ENCODE measurements around the gene CEP112. TPM values are rescaled to one million over a fixed set of nuclear protein-coding genes. Genes with fewer than 3 reads are reported as not detected.
A peak's percentile ranks its signal among the peaks of the same experiment; 100 is the strongest.
"Not testable (repeated sequence)": the region's sequence is repeated elsewhere in the genome, so short reads cannot be mapped to it uniquely, and the experiment has no call there.

CEP112 gene
- total RNA-seq, 1 experiment from 2014 or later: 41.6 TPM

GRCh38 chr17:66091445-66092080, 100.4 kb downstream of the CEP112 start:
- no peak overlapping the region for H3K27ac ChIP-seq
- no peak overlapping the region for H3K4me3 ChIP-seq
- no peak for DNase-seq
- peaks cover 68% of the 10 kb centered on the region for H3K36me3 ChIP-seq
- no peaks in the 10 kb centered on the region for H3K27me3 ChIP-seq
- no peaks in the 10 kb centered on the region for H3K4me1 ChIP-seq
- H3K9me3 ChIP-seq (replicated peaks): no peaks in the 10 kb centered on the region

GRCh38 chr17:66089764-66090163, 102.2 kb downstream of the CEP112 start:
- peaks cover 66% of the 10 kb centered on the region for H3K36me3 ChIP-seq
- no peaks in the 10 kb centered on the region for H3K9me3 ChIP-seq (replicated peaks)
- H3K4me1 ChIP-seq: no peaks in the 10 kb centered on the region
- DNase-seq: no peak
- no peak overlapping the region for H3K27ac ChIP-seq
- H3K4me3 ChIP-seq: no peak overlapping the region
- no peaks in the 10 kb centered on the region for H3K27me3 ChIP-seq

- no peak for DNase-seq
- Histone ChIP-seq H3K4me1 (no peaks in the 10 kb centered on the region), H3K9me3 (replicated peaks) (no peaks in the 10 kb centered on the region; the same call in 1 of the 2 replicates), H3K27me3 (no peaks in the 10 kb centered on the region), H3K36me3 (peaks cover 67% of the 10 kb centered on the region), H3K27ac (no peak overlapping the region), H3K4me3 (no peak overlapping the region)
Measured at GRCh38 chr17:66088173-66088572, 103.8 kb downstream of the CEP112 start.

GRCh38 chr17:66087073-66087472, 104.9 kb downstream of the CEP112 start:
- H3K4me3 ChIP-seq: no peak overlapping the region
- no peaks in the 10 kb centered on the region for H3K4me1 ChIP-seq
- no peak for DNase-seq
- no peaks in the 10 kb centered on the region for H3K27me3 ChIP-seq
- no peak overlapping the region for H3K27ac ChIP-seq
- H3K9me3 ChIP-seq (replicated peaks): no peaks in the 10 kb centered on the region; the same call in 1 of the 2 replicates
- H3K36me3 ChIP-seq: peaks cover 72% of the 10 kb centered on the region

GRCh38 chr17:66085221-66085620, 106.7 kb downstream of the CEP112 start:
- Histone ChIP-seq H3K4me3 (no peak overlapping the region), H3K27ac (no peak overlapping the region), H3K4me1 (no peaks in the 10 kb centered on the region), H3K9me3 (replicated peaks) (peaks cover under 1% of the 10 kb centered on the region; the same call in 1 of the 2 replicates), H3K27me3 (no peaks in the 10 kb centered on the region), H3K36me3 (peaks cover 69% of the 10 kb centered on the region)
- no peak for DNase-seq

GRCh38 chr17:66080670-66081069, 111.3 kb downstream of the CEP112 start:
- H3K9me3 ChIP-seq (replicated peaks); DNase-seq; H3K27me3 ChIP-seq; H3K4me1 ChIP-seq; H3K4me3 ChIP-seq; H3K27ac ChIP-seq: not testable (repeated sequence)
- peaks cover 58% of the 10 kb centered on the region for H3K36me3 ChIP-seq

GRCh38 chr17:66076546-66077190, 115.3 kb downstream of the CEP112 start:
- H3K27me3 ChIP-seq: no peaks in the 10 kb centered on the region
- 0 out of 2 replicates have a peak overlapping the region, but pooled peaks have one; percentile 6 for H3K27ac ChIP-seq
- peaks cover 48% of the 10 kb centered on the region for H3K36me3 ChIP-seq
- peak; percentile 48 to 59 for DNase-seq
- H3K9me3 ChIP-seq (replicated peaks): 0 out of 2 replicates have a peak, but pooled peaks cover 3% of the 10 kb centered on the region
- H3K4me1 ChIP-seq: peaks cover 6% of the 10 kb centered on the region
- no peak overlapping the region for H3K4me3 ChIP-seq

- peaks cover 40% of the 10 kb centered on the region for H3K36me3 ChIP-seq
- no peaks in the 10 kb centered on the region for H3K9me3 ChIP-seq (replicated peaks)
- peaks cover 6% of the 10 kb centered on the region for H3K4me1 ChIP-seq
- no peak overlapping the region for H3K27ac ChIP-seq
- no peak for DNase-seq
- no peak overlapping the region for H3K4me3 ChIP-seq
- no peaks in the 10 kb centered on the region for H3K27me3 ChIP-seq
Measured at GRCh38 chr17:66073384-66073783, 118.5 kb downstream of the CEP112 start.

- no peak for DNase-seq
- Histone ChIP-seq H3K9me3 (replicated peaks) (no peaks in the 10 kb centered on the region), H3K27ac (no peak overlapping the region), H3K27me3 (no peaks in the 10 kb centered on the region; the same call in 1 of the 2 replicates), H3K36me3 (peaks cover 83% of the 10 kb centered on the region), H3K4me3 (no peak overlapping the region), H3K4me1 (no peaks in the 10 kb centered on the region)
Measured at GRCh38 chr17:66063686-66064085, 128.2 kb downstream of the CEP112 start.

- peaks cover 4% of the 10 kb centered on the region; the same call in 1 of the 2 replicates for H3K9me3 ChIP-seq (replicated peaks)
- H3K27ac ChIP-seq: no peak overlapping the region
- no peak overlapping the region for H3K4me3 ChIP-seq
- H3K27me3 ChIP-seq: no peaks in the 10 kb centered on the region
- H3K4me1 ChIP-seq: peaks cover 4% of the 10 kb centered on the region; the same call in 1 of the 2 replicates
- no peak for DNase-seq
- peaks cover 81% of the 10 kb centered on the region for H3K36me3 ChIP-seq
Measured at GRCh38 chr17:66056148-66056547, 135.8 kb downstream of the CEP112 start.

GRCh38 chr17:66054242-66054641, 137.7 kb downstream of the CEP112 start:
- H3K9me3 ChIP-seq (replicated peaks): peaks cover 4% of the 10 kb centered on the region; the same call in 1 of the 2 replicates
- peaks cover 83% of the 10 kb centered on the region for H3K36me3 ChIP-seq
- H3K27ac ChIP-seq: no peak overlapping the region
- no peak overlapping the region for H3K4me3 ChIP-seq
- H3K27me3 ChIP-seq: no peaks in the 10 kb centered on the region
- peaks cover 4% of the 10 kb centered on the region; the same call in 1 of the 2 replicates for H3K4me1 ChIP-seq
- DNase-seq: no peak

GRCh38 chr17:66044083-66044482, 147.8 kb downstream of the CEP112 start:
- Histone ChIP-seq H3K4me1 (no peaks in the 10 kb centered on the region), H3K9me3 (replicated peaks) (no peaks in the 10 kb centered on the region), H3K27ac (no peak overlapping the region), H3K36me3 (peaks cover 36% of the 10 kb centered on the region), H3K27me3 (no peaks in the 10 kb centered on the region), H3K4me3 (no peak overlapping the region)
- DNase-seq: no peak

- no peaks in the 10 kb centered on the region for H3K27me3 ChIP-seq
- DNase-seq: no peak
- no peak overlapping the region for H3K27ac ChIP-seq
- H3K4me1 ChIP-seq: no peaks in the 10 kb centered on the region
- H3K36me3 ChIP-seq: peaks cover 40% of the 10 kb centered on the region
- no peak overlapping the region for H3K4me3 ChIP-seq
- no peaks in the 10 kb centered on the region for H3K9me3 ChIP-seq (replicated peaks)
Measured at GRCh38 chr17:66043419-66043818, 148.5 kb downstream of the CEP112 start.

- no peaks in the 10 kb centered on the region for H3K4me1 ChIP-seq
- H3K9me3 ChIP-seq (replicated peaks): peaks cover 4% of the 10 kb centered on the region; the same call in 1 of the 2 replicates
- H3K27me3 ChIP-seq: no peaks in the 10 kb centered on the region
- H3K4me3 ChIP-seq: no peak overlapping the region
- H3K27ac ChIP-seq: no peak overlapping the region
- no peak for DNase-seq
- H3K36me3 ChIP-seq: peaks cover 49% of the 10 kb centered on the region
Measured at GRCh38 chr17:66040402-66040801, 151.5 kb downstream of the CEP112 start.

GRCh38 chr17:66038125-66038524, 153.8 kb downstream of the CEP112 start:
- H3K27me3 ChIP-seq: no peaks in the 10 kb centered on the region
- H3K4me3 ChIP-seq: no peak overlapping the region
- DNase-seq: no peak
- no peak overlapping the region for H3K27ac ChIP-seq
- no peaks in the 10 kb centered on the region for H3K4me1 ChIP-seq
- peaks cover 66% of the 10 kb centered on the region for H3K36me3 ChIP-seq
- H3K9me3 ChIP-seq (replicated peaks): peaks cover 4% of the 10 kb centered on the region; the same call in 1 of the 2 replicates
